Esophagus (tissue), 2 donors: ENCODE data around the gene PCDH9. TPM values are rescaled to one million over a fixed set of nuclear protein-coding genes. Genes with fewer than 3 reads are reported as not detected.

Experiments
- H3K27ac ChIP-seq, 2 donors: one replicate each; pipeline ENCODE4 v1.5.1; 2013; ENCODE audit warnings: low read depth in 2 of 2, mild to moderate bottlenecking in 2 of 2, inconsistent platforms in 1 of 2, low read length in 1 of 2, moderate library complexity in 1 of 2
- H3K27me3 ChIP-seq, 2 donors: one replicate each; pipeline ENCODE4 v1.6.1; 2013; ENCODE audit warnings: low read length in 2 of 2, control low read depth in 1 of 2, mild to moderate bottlenecking in 1 of 2; ENCODE audit not compliant: insufficient read depth in 2 of 2, control insufficient read depth in 1 of 2
- H3K36me3 ChIP-seq, 2 donors: one replicate each; pipeline ENCODE4 v1.6.1; 2013; ENCODE audit warnings: low read length in 1 of 2; ENCODE audit not compliant: control insufficient read depth in 2 of 2, insufficient read depth in 2 of 2
- H3K4me1 ChIP-seq, 2 donors: one replicate each; pipeline ENCODE4 v1.6.1; 2013; ENCODE audit warnings: low read length in 1 of 2; ENCODE audit not compliant: control insufficient read depth in 2 of 2, insufficient read depth in 2 of 2
- H3K4me3 ChIP-seq, 2 donors: one replicate each; pipeline ENCODE4 v1.5.1; 2013; ENCODE audit warnings: low read length in 2 of 2, mild to moderate bottlenecking in 2 of 2, low read depth in 1 of 2, moderate library complexity in 1 of 2
- H3K9me3 ChIP-seq, 2 donors: one replicate each; pipeline ENCODE4 v1.6.1; 2013; ENCODE audit warnings: mild to moderate bottlenecking in 2 of 2, low read depth in 1 of 2, low read length in 1 of 2, moderate library complexity in 1 of 2; ENCODE audit not compliant: control insufficient read depth in 2 of 2, insufficient read depth in 1 of 2
- WGBS, 2 donors: extraction: QIAGEN DNeasy Blood & Tissue Kit; methylation state at CpG; one replicate each; pipeline ENCODE4 v1.1.7; 2013; 5-methylcytosine and 5-hydroxymethylcytosine counted together
- polyA plus RNA-seq, 2 donors: library from polyadenylated mRNA; stranded (reverse); fragments of 200-250 nt; gene quantifications; one replicate each; pipeline ENCODE4 v1.2.3, GENCODE V29; 2013
- donor health status: healthy with polysubstance abuse.
- donor health status: Bipolar disorder and iron deficiency.

Gene PCDH9
- polyA plus RNA-seq, 2 donors: 0.12 to 0.14 TPM

GRCh38 chr13:67014399-67014798 is 215.7 kb downstream of the PCDH9 start:
- H3K4me3 ChIP-seq: no peak overlapping the region
- H3K27ac ChIP-seq: no peak overlapping the region
- H3K9me3 ChIP-seq: no peaks in the 10 kb centered on the region
- WGBS, 2 donors: 88 to 94% methylated on average over 1 of the region's 1 CpG
- no peaks in the 10 kb centered on the region for H3K4me1 ChIP-seq
- no peaks in the 10 kb centered on the region for H3K36me3 ChIP-seq
- no peaks in the 10 kb centered on the region for H3K27me3 ChIP-seq

- no peaks in the 10 kb centered on the region for H3K27me3 ChIP-seq
- H3K27ac ChIP-seq: no peak overlapping the region
- WGBS, 2 donors: 55 to 65% methylated on average over 2 of the region's 2 CpGs
- H3K36me3 ChIP-seq: no peaks in the 10 kb centered on the region
- H3K9me3 ChIP-seq: no peaks in the 10 kb centered on the region
- H3K4me1 ChIP-seq: no peaks in the 10 kb centered on the region
- H3K4me3 ChIP-seq: no peak overlapping the region
These were observed 216.4 kb downstream of the PCDH9 start for GRCh38 chr13:67013709-67014108.

- Histone ChIP-seq H3K4me3 (no peak overlapping the region), H3K27ac (no peak overlapping the region), H3K27me3 (no peaks in the 10 kb centered on the region), H3K9me3 (no peaks in the 10 kb centered on the region), H3K4me1 (no peaks in the 10 kb centered on the region), H3K36me3 (no peaks in the 10 kb centered on the region)
- 74 to 84% methylated on average over 1 of the region's 1 CpG for WGBS, 2 donors
These were observed 222.0 kb downstream of the PCDH9 start for GRCh38 chr13:67008075-67008668.

GRCh38 chr13:67004511-67004910 is 225.6 kb downstream of the PCDH9 start:
- WGBS, 2 donors: 90% methylated on average over 1 of the region's 1 CpG; no CpG with 5 or more reads in 1 of the 2 donors
- Histone ChIP-seq H3K4me3 (no peak overlapping the region), H3K27me3 (no peaks in the 10 kb centered on the region)

GRCh38 chr13:67003743-67004142 is 226.4 kb downstream of the PCDH9 start:
- no peak overlapping the region for H3K4me3 ChIP-seq
- no peaks in the 10 kb centered on the region for H3K9me3 ChIP-seq
- H3K36me3 ChIP-seq: no peaks in the 10 kb centered on the region
- H3K4me1 ChIP-seq: no peaks in the 10 kb centered on the region
- 81 to 82% methylated on average over 7 of the region's 7 CpGs for WGBS, 2 donors
- H3K27ac ChIP-seq: no peak overlapping the region
- H3K27me3 ChIP-seq: no peaks in the 10 kb centered on the region

More at GRCh38 chr13:67004511-67004910, 225.6 kb downstream of the PCDH9 start:
- Histone ChIP-seq H3K36me3 (no peaks in the 10 kb centered on the region), H3K27ac (no peak overlapping the region), H3K9me3 (no peaks in the 10 kb centered on the region), H3K4me1 (no peaks in the 10 kb centered on the region)

GRCh38 chr13:67001363-67001762 is 228.8 kb downstream of the PCDH9 start:
- WGBS, 2 donors: 91% methylated on average over 5 of the region's 5 CpGs
- no peaks in the 10 kb centered on the region for H3K9me3 ChIP-seq
- no peaks in the 10 kb centered on the region for H3K4me1 ChIP-seq
- no peak overlapping the region for H3K27ac ChIP-seq
- H3K27me3 ChIP-seq: no peaks in the 10 kb centered on the region
- no peak overlapping the region for H3K4me3 ChIP-seq
- H3K36me3 ChIP-seq: no peaks in the 10 kb centered on the region

GRCh38 chr13:66996503-66996902 is 233.6 kb downstream of the PCDH9 start:
- Histone ChIP-seq H3K36me3 (no peaks in the 10 kb centered on the region), H3K27me3 (no peaks in the 10 kb centered on the region), H3K9me3 (no peaks in the 10 kb centered on the region), H3K4me3 (no peak overlapping the region), H3K27ac (no peak overlapping the region), H3K4me1 (no peaks in the 10 kb centered on the region)
- WGBS, 2 donors: 93 to 94% methylated on average over 1 of the region's 1 CpG

- H3K27ac ChIP-seq: no peak overlapping the region
- H3K4me3 ChIP-seq: peak overlapping the region in 1 of 2 donors; percentile 1
- WGBS, 2 donors: 65 to 75% methylated on average over 5 of the region's 5 CpGs
- no peaks in the 10 kb centered on the region for H3K27me3 ChIP-seq
- H3K9me3 ChIP-seq: no peaks in the 10 kb centered on the region
- H3K36me3 ChIP-seq: no peaks in the 10 kb centered on the region
- no peaks in the 10 kb centered on the region for H3K4me1 ChIP-seq
These were observed 234.9 kb downstream of the PCDH9 start for GRCh38 chr13:66995203-66995611.

- no peaks in the 10 kb centered on the region for H3K9me3 ChIP-seq
- H3K27me3 ChIP-seq: no peaks in the 10 kb centered on the region
- no peaks in the 10 kb centered on the region for H3K36me3 ChIP-seq
- H3K4me1 ChIP-seq: no peaks in the 10 kb centered on the region
- WGBS, 2 donors: 42 to 58% methylated on average over 9 of the region's 9 CpGs
- peak overlapping the region in 1 of 2 donors; percentile 1 for H3K4me3 ChIP-seq
- no peak overlapping the region for H3K27ac ChIP-seq
These were observed 235.5 kb downstream of the PCDH9 start for GRCh38 chr13:66994517-66995202.

- H3K4me1 ChIP-seq: no peaks in the 10 kb centered on the region
- no peak overlapping the region for H3K4me3 ChIP-seq
- H3K36me3 ChIP-seq: no peaks in the 10 kb centered on the region
- H3K27ac ChIP-seq: no peak overlapping the region
- no peaks in the 10 kb centered on the region for H3K27me3 ChIP-seq
- H3K9me3 ChIP-seq: no peaks in the 10 kb centered on the region
- 28 to 42% methylated on average over 13 of the region's 13 CpGs for WGBS, 2 donors
These were observed 236.0 kb downstream of the PCDH9 start for GRCh38 chr13:66994097-66994496.
